ENCODE measurements around the gene RPS6KA4.

DNA sequence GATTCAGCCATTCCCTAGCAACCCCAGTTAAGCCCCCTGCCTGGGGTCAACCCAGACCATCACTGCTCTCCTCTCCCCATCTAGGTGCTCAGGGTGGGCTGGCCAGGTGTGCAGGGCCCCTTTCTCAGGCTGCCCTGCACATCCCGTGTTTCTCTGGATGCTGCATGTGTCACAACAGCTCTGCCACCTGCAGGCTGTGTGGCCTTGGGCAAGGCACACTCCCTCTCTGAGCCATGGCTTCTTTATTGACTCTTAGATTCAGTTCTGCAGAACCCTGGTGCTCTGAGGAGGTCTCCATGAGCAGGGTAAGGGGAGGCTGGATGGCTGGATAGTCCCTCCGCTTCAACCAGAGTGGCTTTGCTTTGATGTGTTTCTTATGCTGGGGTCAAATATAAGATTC is 24.6 kb downstream of the RPS6KA4 start:
- TF ChIP-seq, protein P1, sequence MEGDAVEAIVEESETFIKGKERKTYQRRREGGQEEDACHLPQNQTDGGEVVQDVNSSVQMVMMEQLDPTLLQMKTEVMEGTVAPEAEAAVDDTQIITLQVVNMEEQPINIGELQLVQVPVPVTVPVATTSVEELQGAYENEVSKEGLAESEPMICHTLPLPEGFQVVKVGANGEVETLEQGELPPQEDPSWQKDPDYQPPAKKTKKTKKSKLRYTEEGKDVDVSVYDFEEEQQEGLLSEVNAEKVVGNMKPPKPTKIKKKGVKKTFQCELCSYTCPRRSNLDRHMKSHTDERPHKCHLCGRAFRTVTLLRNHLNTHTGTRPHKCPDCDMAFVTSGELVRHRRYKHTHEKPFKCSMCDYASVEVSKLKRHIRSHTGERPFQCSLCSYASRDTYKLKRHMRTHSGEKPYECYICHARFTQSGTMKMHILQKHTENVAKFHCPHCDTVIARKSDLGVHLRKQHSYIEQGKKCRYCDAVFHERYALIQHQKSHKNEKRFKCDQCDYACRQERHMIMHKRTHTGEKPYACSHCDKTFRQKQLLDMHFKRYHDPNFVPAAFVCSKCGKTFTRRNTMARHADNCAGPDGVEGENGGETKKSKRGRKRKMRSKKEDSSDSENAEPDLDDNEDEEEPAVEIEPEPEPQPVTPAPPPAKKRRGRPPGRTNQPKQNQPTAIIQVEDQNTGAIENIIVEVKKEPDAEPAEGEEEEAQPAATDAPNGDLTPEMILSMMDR (IDR thresholded peaks at IDR 0.05): no peak
- no peak for TF ChIP-seq ZFX (IDR thresholded peaks at IDR 0.05; ENCODE audit: borderline replicate concordance)

Measured in 22Rv1 (cell line).